GM23338 (cell line): ENCODE data around the gene RTN4RL1.

Source experiments
- TF ChIP-seq, protein P1 (sequence below), 2 experiments: fragments of 200-600 bp in 1 of 2; sonication (generic) in 1 of 2; conservative IDR thresholded peaks; 2 replicates each; pipeline versions ENCODE4 v1.5.1 to v1.6.1; 2016 to 2017; ENCODE audit warnings: antibody characterized with exemption in 2 of 2, low read depth in 2 of 2, mild to moderate bottlenecking in 2 of 2, moderate library complexity in 1 of 2
- TF ChIP-seq, protein P2 (sequence below): IDR thresholded peaks from one replicate; pipeline ENCODE4 v1.6.1; 2018; ENCODE audit warnings: antibody characterized with exemption; ENCODE audit not compliant: unreplicated experiment

DNA sequence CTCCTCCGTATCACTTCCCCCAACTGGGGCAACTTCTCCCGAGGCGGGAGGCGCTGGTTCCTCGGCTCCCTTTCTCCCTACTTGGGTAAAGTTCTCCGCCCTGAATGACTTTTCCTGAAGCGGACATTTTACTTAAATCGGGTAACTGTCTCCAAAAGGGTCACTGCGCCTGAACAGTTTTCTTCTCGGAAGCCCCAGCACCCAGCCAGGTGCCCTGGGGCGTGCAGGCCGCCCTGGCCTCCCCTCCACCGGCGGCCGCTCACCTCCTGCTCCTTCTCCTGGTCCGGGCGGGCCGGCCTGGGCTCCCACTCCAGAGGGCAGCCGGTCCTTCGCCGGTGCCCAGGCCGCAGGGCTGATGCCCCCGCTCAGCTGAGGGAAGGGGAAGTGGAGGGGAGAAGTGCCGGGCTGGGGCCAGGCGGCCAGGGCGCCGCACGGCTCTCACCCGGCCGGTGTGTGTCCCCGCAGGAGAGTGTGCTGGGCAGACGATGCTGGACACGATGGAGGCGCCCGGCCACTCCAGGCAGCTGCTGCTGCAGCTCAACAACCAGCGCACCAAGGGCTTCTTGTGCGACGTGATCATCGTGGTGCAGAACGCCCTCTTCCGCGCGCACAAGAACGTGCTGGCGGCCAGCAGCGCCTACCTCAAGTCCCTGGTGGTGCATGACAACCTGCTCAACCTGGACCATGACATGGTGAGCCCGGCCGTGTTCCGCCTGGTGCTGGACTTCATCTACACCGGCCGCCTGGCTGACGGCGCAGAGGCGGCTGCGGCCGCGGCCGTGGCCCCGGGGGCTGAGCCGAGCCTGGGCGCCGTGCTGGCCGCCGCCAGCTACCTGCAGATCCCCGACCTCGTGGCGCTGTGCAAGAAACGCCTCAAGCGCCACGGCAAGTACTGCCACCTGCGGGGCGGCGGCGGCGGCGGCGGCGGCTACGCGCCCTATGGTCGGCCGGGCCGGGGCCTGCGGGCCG, 31.4 kb upstream of the RTN4RL1 start:
- TF ChIP-seq, protein P1, sequence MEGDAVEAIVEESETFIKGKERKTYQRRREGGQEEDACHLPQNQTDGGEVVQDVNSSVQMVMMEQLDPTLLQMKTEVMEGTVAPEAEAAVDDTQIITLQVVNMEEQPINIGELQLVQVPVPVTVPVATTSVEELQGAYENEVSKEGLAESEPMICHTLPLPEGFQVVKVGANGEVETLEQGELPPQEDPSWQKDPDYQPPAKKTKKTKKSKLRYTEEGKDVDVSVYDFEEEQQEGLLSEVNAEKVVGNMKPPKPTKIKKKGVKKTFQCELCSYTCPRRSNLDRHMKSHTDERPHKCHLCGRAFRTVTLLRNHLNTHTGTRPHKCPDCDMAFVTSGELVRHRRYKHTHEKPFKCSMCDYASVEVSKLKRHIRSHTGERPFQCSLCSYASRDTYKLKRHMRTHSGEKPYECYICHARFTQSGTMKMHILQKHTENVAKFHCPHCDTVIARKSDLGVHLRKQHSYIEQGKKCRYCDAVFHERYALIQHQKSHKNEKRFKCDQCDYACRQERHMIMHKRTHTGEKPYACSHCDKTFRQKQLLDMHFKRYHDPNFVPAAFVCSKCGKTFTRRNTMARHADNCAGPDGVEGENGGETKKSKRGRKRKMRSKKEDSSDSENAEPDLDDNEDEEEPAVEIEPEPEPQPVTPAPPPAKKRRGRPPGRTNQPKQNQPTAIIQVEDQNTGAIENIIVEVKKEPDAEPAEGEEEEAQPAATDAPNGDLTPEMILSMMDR (conservative IDR thresholded peaks at IDR 0.05; ENCODE audit: low read depth in 2 of 2), result peak in 1 of 2 experiments; percentile 31; a peak in 3 of 4 replicates
- TF ChIP-seq, protein P2, sequence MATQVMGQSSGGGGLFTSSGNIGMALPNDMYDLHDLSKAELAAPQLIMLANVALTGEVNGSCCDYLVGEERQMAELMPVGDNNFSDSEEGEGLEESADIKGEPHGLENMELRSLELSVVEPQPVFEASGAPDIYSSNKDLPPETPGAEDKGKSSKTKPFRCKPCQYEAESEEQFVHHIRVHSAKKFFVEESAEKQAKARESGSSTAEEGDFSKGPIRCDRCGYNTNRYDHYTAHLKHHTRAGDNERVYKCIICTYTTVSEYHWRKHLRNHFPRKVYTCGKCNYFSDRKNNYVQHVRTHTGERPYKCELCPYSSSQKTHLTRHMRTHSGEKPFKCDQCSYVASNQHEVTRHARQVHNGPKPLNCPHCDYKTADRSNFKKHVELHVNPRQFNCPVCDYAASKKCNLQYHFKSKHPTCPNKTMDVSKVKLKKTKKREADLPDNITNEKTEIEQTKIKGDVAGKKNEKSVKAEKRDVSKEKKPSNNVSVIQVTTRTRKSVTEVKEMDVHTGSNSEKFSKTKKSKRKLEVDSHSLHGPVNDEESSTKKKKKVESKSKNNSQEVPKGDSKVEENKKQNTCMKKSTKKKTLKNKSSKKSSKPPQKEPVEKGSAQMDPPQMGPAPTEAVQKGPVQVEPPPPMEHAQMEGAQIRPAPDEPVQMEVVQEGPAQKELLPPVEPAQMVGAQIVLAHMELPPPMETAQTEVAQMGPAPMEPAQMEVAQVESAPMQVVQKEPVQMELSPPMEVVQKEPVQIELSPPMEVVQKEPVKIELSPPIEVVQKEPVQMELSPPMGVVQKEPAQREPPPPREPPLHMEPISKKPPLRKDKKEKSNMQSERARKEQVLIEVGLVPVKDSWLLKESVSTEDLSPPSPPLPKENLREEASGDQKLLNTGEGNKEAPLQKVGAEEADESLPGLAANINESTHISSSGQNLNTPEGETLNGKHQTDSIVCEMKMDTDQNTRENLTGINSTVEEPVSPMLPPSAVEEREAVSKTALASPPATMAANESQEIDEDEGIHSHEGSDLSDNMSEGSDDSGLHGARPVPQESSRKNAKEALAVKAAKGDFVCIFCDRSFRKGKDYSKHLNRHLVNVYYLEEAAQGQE, result no peak
